ENCODE results near the gene HNRNPA0.
"Not testable (repeated sequence)": the region's sequence is repeated elsewhere in the genome, so short reads cannot be mapped to it uniquely, and the experiment has no call there.

Gene HNRNPA0

DNA sequence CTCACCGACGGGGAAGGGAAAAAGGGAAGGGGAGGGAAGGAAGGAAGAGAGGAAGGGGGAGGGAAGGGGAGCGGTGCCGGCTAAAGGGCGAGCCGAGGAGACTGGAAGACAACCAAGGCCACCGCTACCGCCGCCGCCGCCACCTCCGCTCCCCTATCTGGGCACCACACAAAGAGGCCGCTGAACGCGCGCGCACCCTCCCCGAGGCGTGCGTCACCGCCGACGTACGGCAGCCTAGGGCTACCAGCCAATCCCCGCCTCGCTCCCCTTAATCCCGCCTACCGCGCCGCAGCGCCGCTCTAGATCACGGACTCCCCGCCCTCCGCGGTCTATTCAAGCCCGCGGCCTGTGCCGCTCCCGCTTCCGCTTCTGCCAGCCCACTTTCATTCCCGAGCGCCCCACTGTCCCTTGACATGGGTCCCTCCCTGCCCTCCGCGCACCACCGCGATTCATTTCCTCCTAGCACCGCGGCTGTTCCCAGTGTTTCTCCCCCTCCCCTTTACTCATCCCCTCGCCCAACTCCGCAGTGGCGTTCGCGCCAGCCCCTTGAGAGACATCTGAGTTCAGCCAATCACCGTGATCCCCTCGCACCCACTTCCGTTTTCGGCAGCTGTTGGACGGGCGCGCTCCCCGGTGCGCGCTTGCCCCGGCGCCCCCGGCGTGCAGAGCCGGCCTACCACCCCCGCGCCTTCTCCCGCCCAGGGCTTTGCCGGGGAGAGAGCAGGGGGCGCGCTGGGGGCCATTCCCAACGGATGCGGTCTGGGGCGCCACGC is at the start of gene HNRNPA0:
TSS of gene HNRNPA0 (minus strand) at position 176 of the 773 bp plus-strand sequence. CDS start 297 bp downstream, outside the sequence.
- DNase-seq (ENCODE audit: low read depth), result peak; percentile 93

DNA sequence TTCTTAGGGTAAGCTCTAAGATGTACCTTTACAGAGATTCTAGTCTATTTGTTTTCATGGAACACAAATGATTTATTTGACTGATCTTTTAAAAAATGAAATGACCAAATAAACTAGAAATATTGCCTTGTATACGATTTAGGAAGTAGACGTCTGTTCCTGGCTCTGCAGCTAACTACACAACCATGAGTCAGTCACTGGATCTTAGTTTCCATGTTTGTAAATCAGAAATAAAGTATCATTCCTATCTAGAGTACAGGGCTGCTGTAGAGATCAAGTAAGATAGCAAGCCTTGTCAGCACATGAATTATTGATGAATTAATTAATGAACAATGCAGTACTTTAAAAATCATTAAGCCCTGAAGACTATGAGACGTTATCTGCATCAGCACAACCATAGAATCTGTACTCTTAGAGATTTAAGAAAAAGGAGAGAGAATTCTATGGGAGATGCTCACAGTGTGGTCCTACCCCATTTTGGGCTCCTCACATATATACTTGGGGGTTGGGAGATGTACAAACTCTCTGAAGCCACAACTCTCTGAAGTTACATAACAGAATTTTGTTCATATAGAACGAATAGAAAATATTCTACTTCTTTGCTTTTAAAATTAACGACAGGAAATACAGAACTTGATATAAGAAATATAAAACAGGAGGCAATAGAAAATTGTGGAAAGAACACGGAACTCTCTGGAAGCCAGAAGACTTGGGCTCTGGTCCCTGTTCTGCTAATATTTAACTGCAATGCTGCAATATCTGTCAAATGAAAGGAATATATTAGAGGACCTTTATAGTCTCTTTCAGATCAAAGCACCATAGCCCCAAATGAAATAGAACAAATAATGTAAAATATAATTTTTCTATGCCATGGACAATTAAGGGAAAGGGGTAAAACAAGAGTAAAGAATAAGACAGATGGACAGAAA is 48.4 kb upstream of the HNRNPA0 start:
- DNase-seq (ENCODE audit: low read depth), result no peak

DNA sequence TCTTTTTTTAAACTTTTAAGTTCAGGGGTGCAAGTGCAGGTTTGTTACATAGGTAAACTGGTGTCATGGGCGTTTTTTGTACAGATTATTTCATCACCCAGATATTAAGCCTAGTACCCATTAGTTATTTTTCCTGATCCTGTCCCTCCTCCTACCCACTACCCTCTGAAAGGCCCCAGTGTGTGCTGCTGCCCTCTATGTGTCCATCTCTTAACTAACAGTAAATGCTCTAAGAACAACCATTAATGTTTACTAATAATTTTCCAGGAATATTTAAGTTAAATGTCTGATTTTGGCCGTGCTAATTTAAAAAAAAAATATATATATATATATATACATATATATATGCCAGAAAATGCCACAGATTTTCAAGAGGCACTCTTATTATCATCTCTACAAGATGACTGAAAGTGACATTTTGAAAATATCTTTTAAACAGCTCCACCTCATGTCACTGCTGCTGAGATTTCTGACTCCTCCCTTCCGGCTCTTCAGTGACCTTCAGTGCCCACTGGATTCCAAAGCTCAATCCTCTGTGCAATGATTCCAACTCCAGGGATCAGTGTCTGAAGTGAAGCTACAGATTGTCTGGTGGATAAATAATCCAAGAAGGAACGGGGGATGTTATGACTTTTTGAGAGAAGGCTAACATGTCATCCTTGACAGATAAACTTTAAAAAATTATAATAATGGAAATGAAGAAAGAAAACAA is 46.7 kb upstream of the HNRNPA0 start:
- no peak for DNase-seq (ENCODE audit: low read depth)

DNA sequence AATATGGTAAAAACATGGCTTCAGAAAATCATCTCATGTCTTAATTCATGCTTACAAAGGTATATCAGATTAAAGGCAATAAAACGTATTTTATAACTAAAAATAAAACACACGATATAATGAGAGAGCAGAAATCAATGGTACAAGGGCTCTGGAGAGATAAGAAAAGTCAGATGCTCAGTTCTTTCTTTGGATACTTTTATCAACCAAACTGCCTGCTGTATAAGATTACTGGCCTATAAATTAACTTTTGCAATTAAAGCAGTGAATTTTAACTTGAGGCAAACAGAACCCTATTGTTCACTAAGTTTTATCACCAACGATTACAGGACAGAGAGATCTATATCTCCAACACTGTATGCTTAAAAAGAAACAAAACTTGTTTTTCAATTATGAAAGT is 42.1 kb upstream of the HNRNPA0 start:
- DNase-seq (ENCODE audit: low read depth), result no peak

DNA sequence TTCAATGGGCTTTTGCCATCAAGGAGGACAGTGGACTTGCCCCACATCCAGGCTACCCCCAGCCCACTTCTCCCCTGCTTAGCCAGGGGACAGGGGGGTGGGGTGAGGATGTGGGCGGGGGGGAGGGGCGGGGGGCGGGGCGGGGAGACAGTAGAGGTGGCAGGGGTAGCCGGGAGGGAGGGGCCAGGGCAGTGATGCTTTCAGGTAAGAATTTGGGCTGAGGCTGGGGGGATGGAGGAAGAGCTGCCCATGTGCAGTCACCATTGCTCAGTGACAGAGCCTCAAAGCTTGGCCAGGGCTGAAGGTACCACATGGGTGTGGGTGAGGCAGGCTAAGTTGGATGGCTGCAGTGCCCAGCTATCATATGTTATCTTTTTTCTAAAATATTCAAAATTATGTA is 40.7 kb upstream of the HNRNPA0 start:
- DNase-seq (ENCODE audit: low read depth), result no peak

DNA sequence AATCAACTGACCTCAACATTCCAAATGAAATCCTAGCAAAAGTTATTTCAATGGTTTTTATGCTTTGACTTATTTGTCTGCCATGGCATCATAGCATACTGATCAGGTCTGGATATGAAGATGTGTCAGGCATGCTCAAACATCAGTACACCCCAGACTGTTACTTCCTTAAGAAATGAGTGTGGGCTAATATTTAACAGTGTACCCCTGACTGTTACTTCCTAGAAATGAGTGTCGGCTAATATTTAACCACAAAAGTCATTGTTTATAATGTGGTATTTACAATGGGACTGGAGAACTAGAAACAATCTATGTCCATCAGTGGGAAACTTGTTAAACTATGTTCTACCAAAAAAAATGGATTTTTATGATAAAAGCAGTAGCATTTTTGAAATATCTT is 38.1 kb upstream of the HNRNPA0 start:
- DNase-seq (ENCODE audit: low read depth), result no peak

DNA sequence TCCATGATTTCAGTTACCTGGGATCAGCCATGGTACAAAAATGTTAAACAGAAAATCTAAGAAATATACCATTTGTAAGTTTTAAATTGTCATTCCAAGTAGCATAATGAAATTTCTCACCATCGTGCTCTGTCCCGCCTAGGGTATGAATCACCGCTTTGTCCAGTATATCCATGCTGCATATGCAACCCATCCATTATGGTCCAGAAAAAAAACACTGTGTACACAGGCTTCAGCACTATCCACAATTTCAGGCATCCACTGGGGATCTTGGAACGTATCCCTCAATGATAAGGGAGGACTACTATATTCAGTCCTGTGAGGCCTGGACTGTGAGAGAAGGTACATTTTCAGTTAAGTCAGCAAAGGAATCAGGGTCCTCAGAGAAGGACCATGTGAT is 37.6 kb upstream of the HNRNPA0 start:
- DNase-seq (ENCODE audit: low read depth), result no peak

DNA sequence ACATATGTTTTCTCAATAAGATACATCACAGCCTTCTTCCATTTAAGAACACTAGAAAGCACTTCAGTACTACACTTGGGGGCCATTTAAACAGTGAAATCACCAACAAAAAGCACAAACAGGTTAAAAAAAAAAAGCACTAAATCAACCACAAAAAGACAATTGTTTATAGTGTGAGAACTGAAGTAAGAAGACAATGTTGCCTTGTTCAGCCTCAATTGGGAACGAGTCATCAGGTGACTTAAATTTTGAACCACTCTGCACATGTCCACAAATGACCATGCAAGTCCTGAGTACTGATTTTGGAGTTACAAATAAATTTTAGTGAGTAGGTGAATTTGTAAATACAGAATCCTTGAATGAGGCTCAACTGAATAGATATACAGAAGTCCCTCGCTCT is 37.2 kb upstream of the HNRNPA0 start:
- no peak for DNase-seq (ENCODE audit: low read depth)

DNA sequence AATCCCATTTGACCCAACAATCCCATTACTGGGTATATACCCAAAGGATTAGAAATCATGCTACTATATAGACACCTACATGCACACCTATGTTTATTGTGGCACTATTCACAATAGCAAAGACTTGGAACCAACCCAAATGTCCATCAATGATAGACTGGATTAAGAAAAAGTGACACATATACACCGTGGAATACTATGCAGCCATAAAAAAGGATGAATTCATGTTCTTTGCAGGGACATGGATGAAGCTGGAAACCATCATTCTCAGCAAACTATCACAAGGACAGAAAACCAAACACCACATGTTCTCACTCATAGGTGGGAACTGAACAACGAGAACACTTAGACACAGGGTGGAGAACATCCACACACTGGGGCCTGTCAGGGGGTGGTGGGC is 34.4 kb upstream of the HNRNPA0 start:
- not testable (repeated sequence) for DNase-seq (ENCODE audit: low read depth)

DNA sequence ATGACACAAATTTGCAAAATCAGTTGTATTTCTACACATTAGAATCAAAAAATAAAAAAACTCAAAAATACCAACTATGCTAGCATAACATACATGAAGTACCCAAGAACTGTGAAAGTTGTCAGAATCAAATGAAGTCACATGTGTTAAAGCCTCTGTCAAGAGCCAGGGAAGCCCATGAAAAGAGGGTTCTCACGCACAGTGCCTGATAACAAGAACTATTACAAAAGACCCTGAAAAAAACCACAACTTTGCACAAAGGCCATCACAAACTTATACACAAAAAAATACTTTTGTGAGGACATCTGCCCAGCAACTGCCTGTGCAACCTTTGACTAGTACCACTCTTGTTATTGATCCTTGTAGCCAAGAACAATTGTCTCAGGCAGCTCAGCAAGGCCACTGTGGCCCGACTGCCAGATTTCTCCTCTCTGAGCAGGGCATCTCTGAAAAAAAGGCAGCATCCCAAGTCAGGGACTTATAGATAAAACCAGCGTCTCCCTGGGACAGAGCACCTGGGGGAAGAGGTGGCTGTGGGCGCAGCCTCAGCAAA is 28.9 kb upstream of the HNRNPA0 start:
- DNase-seq (ENCODE audit: low read depth), result no peak

DNA sequence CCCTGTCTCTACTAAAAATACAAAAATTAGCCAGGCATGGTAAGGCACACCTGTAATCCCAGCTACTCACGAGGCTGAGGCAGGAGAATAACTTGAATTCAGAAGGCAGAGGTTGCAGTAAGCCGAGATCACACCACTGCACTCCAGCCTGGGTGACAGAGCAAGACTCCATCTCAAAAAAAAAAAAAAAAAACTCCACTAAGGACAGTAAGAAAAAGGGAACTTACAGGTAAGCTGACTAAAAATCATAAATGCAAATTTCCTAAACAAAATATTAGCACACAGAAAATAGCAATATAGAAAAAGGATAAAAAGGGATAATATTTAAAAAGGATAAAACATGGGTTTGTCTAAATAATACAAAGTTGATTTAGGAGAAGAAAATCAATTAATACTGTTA is 27.9 kb upstream of the HNRNPA0 start:
- no peak for DNase-seq (ENCODE audit: low read depth)

DNA sequence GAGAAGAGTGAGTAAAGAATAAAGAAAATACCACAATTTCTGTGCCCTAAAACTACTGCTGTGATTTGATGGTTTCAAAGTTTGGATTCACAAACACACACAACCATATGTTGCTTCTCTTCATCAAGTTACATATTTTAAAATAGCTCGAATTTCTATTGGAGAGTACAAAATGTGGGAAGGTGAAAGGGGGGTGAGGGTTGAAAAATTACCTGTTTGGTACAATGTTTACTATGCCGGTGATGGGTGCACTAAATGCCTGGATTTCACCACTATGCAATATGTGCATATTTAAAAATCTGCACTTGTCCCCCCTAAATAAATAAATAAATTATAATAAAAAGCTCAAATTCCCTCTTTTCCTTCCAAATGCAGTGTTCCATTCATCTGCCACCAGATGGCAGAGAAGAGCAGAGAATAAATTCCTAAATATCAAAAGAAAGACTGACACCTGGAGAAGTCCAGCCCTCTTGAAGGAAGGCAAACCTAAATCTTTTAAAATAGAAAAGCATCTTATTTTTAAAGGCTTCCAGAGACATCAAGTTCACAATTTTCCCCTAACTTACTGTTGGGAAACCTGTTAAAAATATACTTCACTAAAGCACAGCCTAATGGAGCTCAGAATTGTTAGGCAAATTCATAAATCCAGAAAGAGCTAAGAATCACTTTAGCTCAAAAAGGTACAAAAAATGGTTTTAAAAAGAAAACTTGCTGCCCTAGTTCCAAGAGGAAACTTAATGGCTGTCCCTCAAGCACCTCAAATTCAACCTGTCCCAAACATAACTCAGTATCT is 24.8 kb upstream of the HNRNPA0 start:
- DNase-seq (ENCODE audit: low read depth), result no peak

DNA sequence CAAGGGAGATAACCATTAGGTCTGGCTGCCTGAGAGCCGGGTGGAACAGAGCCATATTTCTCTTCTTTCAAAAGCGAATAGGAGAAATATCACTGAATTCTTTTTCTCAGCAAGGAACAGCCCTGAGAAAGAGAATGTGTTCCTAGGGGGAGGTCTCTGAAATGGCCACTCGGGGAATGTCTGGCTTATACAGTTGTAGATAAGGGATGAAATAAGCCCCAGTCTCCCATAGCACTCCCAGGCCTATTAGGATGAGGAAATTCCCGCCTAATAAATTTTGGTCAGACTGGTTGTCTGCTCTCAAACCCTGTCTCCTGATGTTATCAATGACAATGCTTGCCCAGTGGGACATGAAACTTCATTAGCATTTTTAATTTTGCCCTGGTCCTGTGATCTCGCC is 13.8 kb upstream of the HNRNPA0 start:
- DNase-seq (ENCODE audit: low read depth), result not testable (repeated sequence)

DNA sequence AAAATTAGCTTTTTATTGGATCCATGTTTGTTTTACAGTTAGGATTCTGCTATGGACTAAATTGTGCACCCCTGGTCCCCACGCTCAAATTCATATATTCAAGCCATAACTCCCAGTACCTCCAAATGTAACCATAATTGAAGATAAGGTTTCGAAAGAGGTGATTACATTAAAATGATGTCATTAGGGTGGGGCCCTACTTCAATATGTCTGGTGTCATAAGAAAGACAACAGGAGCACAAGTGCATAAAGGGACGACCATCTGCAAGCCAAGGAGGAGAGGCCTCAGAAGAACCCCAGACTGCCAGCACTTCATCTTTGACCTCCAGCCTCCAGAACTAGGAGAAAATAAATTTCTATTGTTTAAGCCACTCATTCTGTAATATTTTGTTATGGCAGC is 7.4 kb upstream of the HNRNPA0 start:
- no peak for DNase-seq (ENCODE audit: low read depth)

DNA sequence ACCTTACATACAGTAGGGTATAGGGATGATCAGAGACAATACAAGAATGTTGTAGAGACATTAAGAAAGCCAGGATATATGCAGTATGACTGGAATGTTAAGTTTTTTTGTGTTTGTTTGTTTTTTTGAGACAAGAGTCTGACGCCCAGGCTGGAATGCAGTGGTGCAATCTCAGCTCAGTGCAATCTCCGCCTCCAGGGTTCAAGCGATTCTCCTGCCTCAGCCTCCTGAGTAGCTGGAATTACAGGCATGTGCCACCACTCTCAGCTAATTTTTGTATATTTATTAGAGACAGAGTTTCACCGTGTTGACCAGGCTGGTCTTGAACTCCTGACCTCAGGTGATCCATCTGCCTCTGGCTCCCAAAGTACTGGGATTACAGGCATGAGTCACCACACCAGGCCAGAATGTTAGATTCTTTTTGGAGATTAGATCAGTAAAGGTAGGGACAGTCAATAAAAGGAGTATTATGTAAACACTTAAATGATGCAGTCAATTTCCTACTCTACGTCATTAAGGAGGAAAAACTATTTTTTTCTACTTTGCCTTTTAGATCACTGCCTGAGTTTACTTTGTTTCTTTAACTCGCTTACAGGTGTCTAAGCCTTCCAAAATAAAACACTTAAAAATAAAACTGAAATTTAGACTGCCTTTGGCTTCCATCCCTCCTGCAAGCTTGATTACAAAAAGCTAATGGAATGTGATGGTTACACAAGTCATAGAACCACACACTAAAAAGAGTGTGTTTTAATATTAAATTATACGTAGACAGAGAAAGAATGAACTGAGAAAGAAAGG is 6.8 kb upstream of the HNRNPA0 start:
- no peak for DNase-seq (ENCODE audit: low read depth)

DNA sequence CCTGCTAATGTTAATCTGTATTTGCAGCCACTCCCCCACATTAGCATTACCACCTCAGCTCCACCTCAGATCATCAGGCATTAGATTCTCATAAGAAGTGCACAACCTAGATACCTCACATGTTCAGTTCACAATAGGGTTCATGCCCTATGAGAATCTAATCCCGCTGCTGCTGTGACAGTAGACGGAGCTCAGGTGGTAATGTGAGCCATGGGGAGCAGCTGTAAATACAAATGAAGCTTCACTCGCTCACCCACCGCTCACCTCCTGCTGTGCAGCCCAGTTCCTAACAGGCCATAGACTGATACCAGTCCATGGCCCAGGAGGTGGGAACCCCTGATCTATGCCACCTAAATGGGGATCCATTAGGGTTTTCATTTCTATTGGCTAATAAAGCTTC is 6.1 kb upstream of the HNRNPA0 start:
- no peak for DNase-seq (ENCODE audit: low read depth)

DNA sequence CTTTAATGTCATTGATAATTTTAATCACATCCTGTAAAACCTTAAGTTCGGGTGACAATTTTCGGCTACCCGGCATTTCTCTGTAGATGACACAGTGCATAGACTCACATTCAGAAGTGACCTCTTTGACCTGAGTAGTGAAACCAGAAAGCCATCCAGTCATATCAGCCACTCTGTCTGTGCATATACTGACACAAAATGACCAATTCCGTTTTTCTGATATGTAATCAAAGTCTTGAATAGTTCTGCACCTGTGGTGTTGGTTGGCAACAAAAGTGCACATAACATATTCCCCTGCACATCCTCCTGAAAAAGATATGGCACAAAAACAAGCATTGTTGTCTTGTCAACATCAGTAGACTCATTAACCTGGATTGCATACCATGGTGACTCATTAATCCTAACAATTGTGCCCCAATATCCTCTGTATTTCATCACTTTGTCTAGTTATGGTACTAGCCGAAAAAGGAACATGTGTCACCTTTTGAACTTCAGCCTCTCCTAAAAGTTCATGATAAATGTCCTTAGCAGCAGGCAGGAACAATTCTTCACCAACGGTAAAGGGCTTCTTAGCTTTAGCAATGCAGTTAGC is 4.6 kb upstream of the HNRNPA0 start:
- DNase-seq (ENCODE audit: low read depth), result no peak

DNA sequence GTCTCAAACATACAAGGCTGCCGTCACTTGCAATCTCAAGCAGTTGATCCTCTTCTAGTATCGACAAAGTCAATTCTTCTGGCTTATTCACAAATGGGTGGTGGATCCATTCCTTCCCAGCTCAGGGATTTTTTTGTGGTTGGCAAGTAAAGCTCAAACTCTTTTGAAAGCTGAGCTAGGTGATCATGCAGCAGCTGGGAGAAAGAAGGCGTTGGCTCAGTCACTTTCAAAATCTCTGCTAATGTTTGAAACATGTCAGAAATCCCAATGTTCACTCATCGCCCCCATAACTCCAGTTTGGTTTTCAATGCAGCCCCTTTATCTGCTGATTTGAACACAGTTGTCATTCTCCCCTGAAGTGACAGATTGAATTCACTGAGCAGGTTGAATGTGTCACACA is 4.0 kb upstream of the HNRNPA0 start:
- DNase-seq (ENCODE audit: low read depth), result no peak

DNA sequence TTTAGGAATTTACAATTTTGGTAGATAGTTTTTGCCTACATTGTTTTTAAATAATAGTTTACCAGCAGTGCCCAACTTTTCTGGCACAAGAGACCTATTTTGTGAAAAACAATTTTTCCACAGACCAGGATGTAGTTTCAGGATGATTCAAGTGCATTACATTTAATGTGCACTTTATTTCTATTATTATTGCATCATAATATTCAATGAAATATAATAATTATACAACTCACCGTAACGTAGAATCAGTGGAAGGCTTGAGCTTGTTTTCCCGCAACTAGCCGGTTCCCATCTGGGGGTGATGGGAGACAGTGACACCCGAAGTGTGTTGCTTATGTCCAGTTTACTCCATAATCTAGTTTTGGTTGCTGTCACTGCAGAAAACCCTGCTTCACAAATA is 3.5 kb upstream of the HNRNPA0 start:
- DNase-seq (ENCODE audit: low read depth), result no peak

Measured in activated T-cell treated with anti-CD3 and anti-CD28 coated beads for 24 hours (primary cell).